PC-9 (cell line): Measurements from ENCODE around the gene LENG9. TPM values are rescaled to one million over a fixed set of nuclear protein-coding genes. Genes with fewer than 3 reads are reported as not detected.
A peak's percentile ranks its signal among the peaks of the same experiment; 100 is the strongest.

Source experiments
- BruUV-seq: library from RNA; stranded (reverse); fragments of 400-500 nt; replicated peaks from 2 replicates; lab custom pipeline; 2021; lab: Mats Ljungman, UMichigan
- CTCF ChIA-PET: fragments of 300-600 bp; sonication (Branson Sonifier 250); formaldehyde crosslinking; loops from one replicate; lab custom pipeline; 2022; ENCODE audit warnings: antibody characterized with exemption; lab: Charles Lee
- POLR2A ChIA-PET: fragments of 300-600 bp; sonication (Branson Sonifier 250); formaldehyde crosslinking; loops from one replicate; lab custom pipeline; 2022; ENCODE audit warnings: antibody characterized with exemption; ENCODE audit not compliant: unreplicated experiment; lab: Charles Lee
- DNase-seq, 2 experiments: peaks; one replicate each; pipeline versions ENCODE4 v3.0.0 to v3.0.0-alpha.2; 2015 to 2022; ENCODE audit warnings: mixed read lengths in 1 of 2
- H2AFZ ChIP-seq: fragments of 200-600 bp; sonication (generic); 2 replicates; pipeline ENCODE4 v1.8.1; 2017; ENCODE audit warnings: antibody characterized with exemption
- H3F3A ChIP-seq: fragments of 200-600 bp; sonication (generic); 2 replicates; pipeline ENCODE4 v1.8.1; 2017; ENCODE audit warnings: antibody characterized with exemption, mild to moderate bottlenecking, low read depth; ENCODE audit not compliant: insufficient read depth
- H3K27ac ChIP-seq: fragments of 200-600 bp; sonication (generic); 2 replicates; pipeline ENCODE4 v1.6.1; 2016; ENCODE audit warnings: mixed run types
- H3K27me3 ChIP-seq: fragments of 200-600 bp; sonication (generic); 2 replicates; pipeline ENCODE4 v1.6.1; 2016; ENCODE audit warnings: low read depth, mixed run types; ENCODE audit not compliant: insufficient read depth
- H3K36me3 ChIP-seq: fragments of 200-600 bp; sonication (generic); 2 replicates; pipeline ENCODE4 v1.6.1; 2016; ENCODE audit warnings: low read depth, mixed run types
- H3K4me1 ChIP-seq: fragments of 200-600 bp; sonication (generic); replicated peaks from 2 replicates; pipeline ENCODE4 v1.6.1; 2016; ENCODE audit warnings: mixed run types; ENCODE audit not compliant: insufficient read depth
- H3K4me2 ChIP-seq: fragments of 200-600 bp; sonication (generic); 2 replicates; pipeline ENCODE4 v1.6.1; 2017; ENCODE audit warnings: mixed run types
- H3K4me3 ChIP-seq: fragments of 200-600 bp; sonication (generic); 2 replicates; pipeline ENCODE4 v1.6.1; 2016; ENCODE audit warnings: mixed run types
- H3K79me2 ChIP-seq: fragments of 200-600 bp; sonication (generic); 2 replicates; pipeline ENCODE4 v1.6.1; 2017; ENCODE audit warnings: low read depth, mixed run types
- H3K9me2 ChIP-seq: fragments of 200-600 bp; sonication (generic); 2 replicates; pipeline ENCODE4 v1.8.1; 2017; ENCODE audit warnings: mild to moderate bottlenecking; ENCODE audit not compliant: insufficient read depth
- H3K9me3 ChIP-seq: fragments of 200-600 bp; sonication (generic); 2 replicates; pipeline ENCODE4 v1.8.1; 2016; ENCODE audit warnings: low read depth; ENCODE audit not compliant: insufficient read depth
- H4K20me1 ChIP-seq: fragments of 200-600 bp; sonication (generic); 2 replicates; pipeline ENCODE4 v1.8.1; 2017; ENCODE audit not compliant: insufficient read depth
- EZH2 ChIP-seq: fragments of 200-600 bp; sonication (generic); IDR thresholded peaks from 2 replicates; pipeline ENCODE4 v1.8.0; 2017; ENCODE audit warnings: antibody characterized with exemption, low read depth
- intact Hi-C: fragments of 100-400 bp; cut with micrococcal nuclease; formaldehyde crosslinking; loops from one replicate; pipeline ENCODE4 v1.10.0; 2022; ENCODE audit not compliant: unreplicated experiment
- total RNA-seq: library from RNA; stranded (reverse); gene quantifications from 2 replicates; pipeline ENCODE4 v1.2.3, GENCODE V29; 2021
- TF ChIP-seq, protein P1 (sequence below): fragments of 200-600 bp; sonication (generic); conservative IDR thresholded peaks from 2 replicates; pipeline ENCODE4 v1.6.1; 2017; ENCODE audit warnings: mixed run types, antibody characterized with exemption, mild to moderate bottlenecking, moderate library complexity

Gene LENG9
- total RNA-seq, 1 experiment from 2014 or later, result 7.0 TPM

- no peak overlapping the region for H3K4me3 ChIP-seq
- no peak for TF ChIP-seq EZH2
- TF ChIP-seq, protein P1, sequence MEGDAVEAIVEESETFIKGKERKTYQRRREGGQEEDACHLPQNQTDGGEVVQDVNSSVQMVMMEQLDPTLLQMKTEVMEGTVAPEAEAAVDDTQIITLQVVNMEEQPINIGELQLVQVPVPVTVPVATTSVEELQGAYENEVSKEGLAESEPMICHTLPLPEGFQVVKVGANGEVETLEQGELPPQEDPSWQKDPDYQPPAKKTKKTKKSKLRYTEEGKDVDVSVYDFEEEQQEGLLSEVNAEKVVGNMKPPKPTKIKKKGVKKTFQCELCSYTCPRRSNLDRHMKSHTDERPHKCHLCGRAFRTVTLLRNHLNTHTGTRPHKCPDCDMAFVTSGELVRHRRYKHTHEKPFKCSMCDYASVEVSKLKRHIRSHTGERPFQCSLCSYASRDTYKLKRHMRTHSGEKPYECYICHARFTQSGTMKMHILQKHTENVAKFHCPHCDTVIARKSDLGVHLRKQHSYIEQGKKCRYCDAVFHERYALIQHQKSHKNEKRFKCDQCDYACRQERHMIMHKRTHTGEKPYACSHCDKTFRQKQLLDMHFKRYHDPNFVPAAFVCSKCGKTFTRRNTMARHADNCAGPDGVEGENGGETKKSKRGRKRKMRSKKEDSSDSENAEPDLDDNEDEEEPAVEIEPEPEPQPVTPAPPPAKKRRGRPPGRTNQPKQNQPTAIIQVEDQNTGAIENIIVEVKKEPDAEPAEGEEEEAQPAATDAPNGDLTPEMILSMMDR, result no peak
- BruUV-seq, result no TSS peak
- H3K36me3 ChIP-seq, result no peaks in the 10 kb centered on the region
- ChIA-PET POLR2A (interaction anchor here (0.6 kb wide), 1 partner anchor 657 kb away, joined by 7 read pairs; no protein-coding TSS in a partner anchor), CTCF (interaction anchor here (0.6 to 0.7 kb wide), 2 partner anchors 11 to 870 kb away, joined by 3 to 4 read pairs; no protein-coding TSS in a partner anchor)
- H3K79me2 ChIP-seq, result no peaks in the 10 kb centered on the region
- intact Hi-C loops, result loop anchor here (2.0 kb wide), 1 partner anchor 37 kb away; no protein-coding TSS in a partner anchor
- H3K27me3 ChIP-seq, result peaks cover 12% of the 10 kb centered on the region; the same call in 1 of the 2 replicates
- H3K27ac ChIP-seq, result no peak overlapping the region
- no peaks in the 10 kb centered on the region for H4K20me1 ChIP-seq
- no peaks in the 10 kb centered on the region for H3K9me3 ChIP-seq
- H3K9me2 ChIP-seq, result no peaks in the 10 kb centered on the region
- peak in 1 of 2 experiments; percentile 26 for DNase-seq
- H3K4me2 ChIP-seq, result no peak overlapping the region
- peaks cover 36% of the 10 kb centered on the region for H3K4me1 ChIP-seq
- H2AFZ ChIP-seq, result no peak overlapping the region
- peaks cover 26% of the 10 kb centered on the region for H3F3A ChIP-seq
Measured at GRCh38 chr19:54427586-54427985, 36.0 kb downstream of the LENG9 start.

DNA sequence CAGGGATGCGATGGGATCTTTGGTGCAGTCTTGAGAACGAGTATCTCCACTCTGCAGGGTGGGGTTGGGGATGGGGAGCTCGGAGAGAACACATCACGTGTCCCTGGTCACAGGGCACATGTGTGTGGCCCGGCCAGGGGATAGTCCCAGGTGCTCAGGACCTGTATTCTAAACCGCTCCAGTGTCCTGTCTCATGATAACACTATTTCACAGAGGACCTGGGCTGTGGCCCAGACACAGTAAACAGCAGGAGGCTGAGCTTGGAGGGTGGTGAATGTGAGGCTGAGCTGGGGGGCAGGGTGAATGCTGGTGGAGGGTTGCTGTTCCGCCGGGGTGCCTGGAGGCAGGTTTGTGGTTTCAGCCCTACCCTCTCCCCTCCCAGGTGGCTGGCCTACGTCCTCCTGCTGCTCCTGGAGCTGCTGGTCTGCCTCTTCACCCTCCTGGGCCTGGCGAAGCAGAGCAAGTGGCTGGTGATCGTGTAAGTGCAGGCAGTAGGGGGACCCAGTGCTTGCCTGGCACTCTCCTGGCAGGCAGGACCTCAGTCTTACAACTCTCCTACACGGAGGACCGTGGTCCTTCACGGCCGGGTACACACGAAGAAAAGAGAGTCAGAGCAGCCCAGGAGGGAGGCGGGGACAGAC is 37.2 kb downstream of the LENG9 start:
- Histone ChIP-seq H3K79me2 (no peaks in the 10 kb centered on the region), H4K20me1 (no peaks in the 10 kb centered on the region), H3K9me3 (no peaks in the 10 kb centered on the region), H3K4me3 (peak overlapping the region; percentile 12; the same call in 1 of the 2 replicates), H3K27me3 (peaks cover 22% of the 10 kb centered on the region), H3K9me2 (no peaks in the 10 kb centered on the region), H3K27ac (no peak overlapping the region), H3K4me1 (peaks cover 27% of the 10 kb centered on the region), H3K36me3 (no peaks in the 10 kb centered on the region), H2AFZ (peak overlapping the region; percentile 12; the same call in 1 of the 2 replicates), H3K4me2 (peak overlapping the region; percentile 51), H3F3A (peaks cover 15% of the 10 kb centered on the region)
- TF ChIP-seq EZH2, result no peak
- TF ChIP-seq, protein P1, result no peak
- BruUV-seq, result no TSS peak
- ChIA-PET CTCF (no interaction called here), POLR2A (no interaction called here)
- intact Hi-C loops, result loop anchor here (2.0 kb wide), 1 partner anchor 36 kb away; no protein-coding TSS in a partner anchor
- DNase-seq, result peak; percentile 66 to 74

GRCh38 chr19:54425382-54425723 is 38.2 kb downstream of the LENG9 start:
- Histone ChIP-seq H3K27me3 (peaks cover 33% of the 10 kb centered on the region), H3K9me2 (no peaks in the 10 kb centered on the region), H3K4me2 (no peak overlapping the region), H3K9me3 (no peaks in the 10 kb centered on the region), H3K4me1 (peaks cover 17% of the 10 kb centered on the region), H3K79me2 (no peaks in the 10 kb centered on the region), H4K20me1 (no peaks in the 10 kb centered on the region), H3K36me3 (no peaks in the 10 kb centered on the region), H3K27ac (no peak overlapping the region), H3K4me3 (no peak overlapping the region), H3F3A (peaks cover 5% of the 10 kb centered on the region; the same call in 1 of the 2 replicates), H2AFZ (no peak overlapping the region)
- BruUV-seq, result no TSS peak
- ChIA-PET CTCF (no interaction called here), POLR2A (no interaction called here)
- no peak for DNase-seq
- no peak for TF ChIP-seq EZH2
- TF ChIP-seq, protein P1, result no peak
- intact Hi-C loops, result no loop called here
